NCI-H2029 (cell line): ENCODE data around the gene SOST.
A peak's percentile ranks its signal among the peaks of the same experiment; 100 is the strongest.
"Not testable (repeated sequence)": the region's sequence is repeated elsewhere in the genome, so short reads cannot be mapped to it uniquely, and the experiment has no call there.

Experiments used
- DNase-seq: peaks from one replicate; lab custom pipeline; 2025; lab: John Stamatoyannopoulos, UW

The SOST gene

GRCh38 chr17:43758497-43759174, at the start of gene SOST:
SOST (minus strand) TSS chr17:43758791; CDS start chr17:43758741, 50 bp downstream.
- no peak for DNase-seq

GRCh38 chr17:43808076-43808475, 49.5 kb upstream of the SOST start:
- no peak for DNase-seq

- no peak for DNase-seq
Measured at GRCh38 chr17:43805117-43805516, 46.5 kb upstream of the SOST start.

GRCh38 chr17:43803758-43804157, 45.2 kb upstream of the SOST start:
- DNase-seq: no peak

- no peak for DNase-seq
Measured at GRCh38 chr17:43801844-43802243, 43.3 kb upstream of the SOST start.

DNA sequence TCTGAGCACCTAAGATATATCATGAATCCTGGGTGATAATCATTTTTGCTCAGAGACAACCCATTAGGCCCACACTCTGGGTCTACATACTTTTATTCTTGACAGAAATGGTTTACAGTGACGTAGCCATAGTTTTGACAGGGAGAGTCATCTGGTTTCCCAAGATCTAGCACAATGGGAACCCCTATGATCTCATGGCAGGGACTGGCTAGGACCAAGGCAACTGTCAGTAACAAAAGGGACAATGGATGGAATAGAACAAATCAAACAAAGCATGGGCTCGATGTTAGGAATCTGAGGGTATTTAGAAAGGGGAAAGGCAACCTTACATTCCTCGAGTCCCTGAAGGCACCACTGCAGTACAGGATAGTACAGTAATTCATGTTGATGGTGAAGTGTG, 42.1 kb upstream of the SOST start:
- no peak for DNase-seq

DNA sequence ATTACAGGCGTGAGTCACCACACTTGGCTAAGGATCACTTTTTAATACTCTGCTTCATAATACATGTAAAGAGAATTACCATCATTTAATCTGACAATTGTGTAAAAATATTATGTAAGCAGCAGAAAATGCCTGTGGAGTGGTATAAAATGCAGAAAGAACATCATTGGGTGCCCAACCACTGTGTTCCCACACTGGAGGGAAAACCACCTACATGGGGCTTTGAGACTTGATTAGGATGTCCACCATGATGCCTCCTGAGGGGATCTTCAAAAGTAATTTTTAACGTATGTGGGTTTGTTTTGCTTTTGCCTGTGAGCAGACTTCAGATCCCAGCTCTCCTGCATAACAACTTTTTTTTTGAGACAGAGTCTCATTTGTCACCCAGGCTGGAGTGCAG, 40.5 kb upstream of the SOST start:
- no peak for DNase-seq

- DNase-seq: not testable (repeated sequence)
Measured at GRCh38 chr17:43798024-43798423, 39.4 kb upstream of the SOST start.

GRCh38 chr17:43792668-43793067, 34.1 kb upstream of the SOST start:
- DNase-seq: not testable (repeated sequence)

DNA sequence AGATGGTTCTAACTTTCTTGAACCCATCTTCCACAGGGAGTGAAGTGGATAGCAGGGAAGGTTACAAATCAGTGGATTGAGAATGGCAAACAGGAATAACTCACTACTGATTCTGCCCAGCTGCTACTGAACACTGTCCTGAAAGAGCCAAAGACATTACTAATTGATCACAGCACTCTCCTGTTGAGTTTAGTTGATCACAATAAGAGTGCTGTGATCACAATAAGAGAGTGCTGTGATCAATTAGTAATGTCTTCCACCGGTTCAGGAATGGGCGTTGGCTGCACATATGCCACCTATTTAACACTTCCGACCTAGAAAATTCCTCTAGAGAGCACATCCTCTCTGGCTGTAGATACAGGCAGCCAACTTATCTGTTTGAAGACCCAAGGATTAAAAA, 33.0 kb upstream of the SOST start:
- peak; percentile 22 for DNase-seq

DNA sequence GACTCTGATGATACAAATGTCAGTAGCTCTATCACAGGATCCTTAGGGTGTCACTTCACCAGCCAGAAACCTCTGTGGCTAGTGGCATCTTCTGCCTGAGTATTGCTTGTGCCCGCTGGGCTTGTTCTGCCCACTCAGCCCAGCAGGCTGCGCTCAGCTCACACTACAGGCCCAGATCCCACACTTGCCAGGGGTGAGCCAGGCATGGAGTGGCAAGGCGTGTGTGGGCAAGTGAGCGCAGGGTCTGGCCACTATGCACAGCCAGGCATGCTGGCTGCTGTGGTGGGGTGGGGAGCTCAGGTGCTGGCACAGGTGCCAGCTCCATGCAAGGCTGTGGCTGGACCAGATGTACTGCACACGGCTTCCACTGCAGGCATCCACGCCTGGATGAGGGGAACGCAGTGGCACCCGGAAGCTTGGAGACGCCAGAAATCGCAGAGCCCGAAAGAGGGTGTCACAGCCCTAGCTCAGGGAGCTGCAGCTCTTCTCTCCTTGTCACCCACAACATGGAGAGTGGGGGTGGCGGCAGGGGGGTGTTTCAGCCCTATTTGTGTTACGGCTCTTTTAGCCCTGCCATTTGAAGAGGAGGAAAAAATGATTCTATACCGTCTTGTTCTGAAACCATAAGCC, 31.8 kb upstream of the SOST start:
- no peak for DNase-seq

DNA sequence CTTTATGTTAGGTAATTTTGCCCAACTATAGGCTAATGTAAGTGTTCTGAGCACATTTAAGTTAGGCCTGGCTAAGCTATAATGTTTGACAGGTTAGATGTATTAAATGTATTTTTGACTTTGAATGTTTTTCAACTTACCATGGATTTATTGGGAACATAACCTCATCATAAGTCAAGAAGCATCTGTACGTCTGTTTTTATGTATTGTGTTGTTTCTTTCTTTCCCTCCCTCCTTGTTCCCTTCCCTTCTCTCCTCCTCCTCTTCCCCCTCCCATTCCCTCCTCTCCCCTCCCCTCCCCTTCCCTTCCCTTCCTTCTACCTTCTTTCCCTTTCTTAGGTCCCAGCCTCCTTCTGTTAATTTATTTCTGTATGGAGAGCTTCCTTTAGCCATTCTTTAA, 30.9 kb upstream of the SOST start:
- no peak for DNase-seq

DNA sequence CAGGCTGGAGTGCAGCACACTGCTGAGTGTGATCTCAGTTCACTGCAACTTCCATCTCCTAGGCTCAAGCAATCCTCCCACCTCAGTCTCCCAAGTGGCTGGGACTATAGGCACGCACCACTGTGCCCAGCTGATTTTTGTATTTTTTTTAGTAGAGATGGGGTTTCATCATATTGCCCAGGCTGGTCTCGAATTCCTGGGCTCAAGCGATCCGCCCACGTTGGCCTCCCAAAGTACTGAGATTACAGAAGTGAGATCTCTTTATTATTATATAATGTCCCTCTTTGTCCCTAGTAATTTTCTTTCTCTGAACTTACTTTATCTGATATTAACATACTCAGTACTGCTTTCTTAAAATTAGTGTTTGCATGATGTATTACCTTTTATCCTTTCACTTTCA, 29.9 kb upstream of the SOST start:
- DNase-seq: no peak

DNA sequence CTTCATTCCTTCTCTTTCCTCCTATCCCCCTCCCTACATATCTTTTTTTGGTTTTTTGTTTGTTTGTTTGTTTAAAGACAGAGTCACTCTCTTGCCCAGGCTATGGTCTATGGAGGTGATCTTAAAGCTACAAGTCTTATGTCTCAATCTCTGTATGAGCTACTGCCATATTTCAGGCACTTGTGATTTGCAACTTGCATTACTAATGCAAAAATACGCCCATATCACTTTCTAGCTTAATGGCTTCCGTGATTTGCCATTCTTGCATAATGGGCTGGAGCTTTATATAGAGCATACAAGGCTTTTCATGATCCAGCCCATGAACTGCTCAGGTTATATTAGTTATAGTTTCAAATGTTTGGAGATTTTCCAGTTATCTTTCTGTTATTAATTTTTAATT, 29.1 kb upstream of the SOST start:
- DNase-seq: no peak

- no peak for DNase-seq
Measured at GRCh38 chr17:43784628-43785101, 26.1 kb upstream of the SOST start.

DNA sequence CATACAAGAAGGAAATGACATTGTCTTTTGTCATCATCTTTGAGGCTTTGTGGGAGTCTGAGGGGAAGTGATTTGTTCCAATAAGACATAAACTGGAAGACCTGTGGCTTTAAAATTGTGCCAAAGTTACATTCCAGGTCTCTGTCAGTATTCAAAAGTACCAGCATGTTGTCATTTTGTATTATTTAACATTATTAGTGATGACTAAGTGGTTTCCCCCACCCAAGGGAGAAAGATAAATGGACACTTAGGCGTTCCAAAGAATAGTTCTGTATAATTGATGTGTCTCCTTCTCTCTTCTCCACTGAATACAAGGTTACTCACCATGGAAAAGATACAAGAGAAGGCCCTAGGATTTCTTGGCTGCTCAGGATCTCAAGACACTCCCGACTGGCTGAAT, 25.5 kb upstream of the SOST start:
- DNase-seq: no peak

GRCh38 chr17:43782913-43783680, 24.5 kb upstream of the SOST start:
- no peak for DNase-seq

DNA sequence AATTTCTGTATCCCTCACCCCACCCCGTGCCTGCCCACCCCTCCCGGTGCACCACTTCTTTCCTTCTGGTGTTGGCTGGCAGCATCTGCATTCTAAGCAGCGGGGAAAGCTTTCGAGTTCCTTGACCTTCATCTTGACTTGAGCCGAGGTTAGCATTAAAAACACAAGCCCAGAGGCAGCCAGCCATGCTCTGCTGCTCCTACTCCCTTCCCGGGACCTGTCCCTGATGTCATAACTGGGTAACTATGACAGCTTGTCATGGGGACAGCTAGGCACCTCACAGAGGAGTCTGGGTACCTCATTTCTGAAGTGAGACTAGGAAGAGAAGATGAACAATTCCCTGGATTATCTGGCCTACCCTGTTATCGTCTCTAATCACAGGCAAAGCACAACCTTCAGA, 21.5 kb upstream of the SOST start, which contains the start of gene CFAP97D1:
CFAP97D1 (plus strand) TSS at position 301 of the 400 bp plus-strand sequence; CDS start at position 329, 28 bp downstream.
- no peak for DNase-seq

- DNase-seq: no peak
Measured at GRCh38 chr17:43779145-43780125, 20.8 kb upstream of the SOST start.

GRCh38 chr17:43778337-43779144, 19.9 kb upstream of the SOST start, which contains the start of gene DUSP3:
DUSP3 (minus strand) TSS chr17:43778977; CDS start chr17:43778924, 53 bp downstream.
- DNase-seq: peak; percentile 85
